D721Med (cell line): Measurements from ENCODE around the gene ACER3.
"Not testable (repeated sequence)": the region's sequence is repeated elsewhere in the genome, so short reads cannot be mapped to it uniquely, and the experiment has no call there.

Experiments used
- DNase-seq: peaks from one replicate; pipeline ENCODE4 v3.0.0; 2011; ENCODE audit warnings: low spot score; ENCODE audit not compliant: insufficient read length
- FAIRE-seq: peaks from 2 replicates; lab custom pipeline; 2011; peaks lifted over from hg19 to GRCh38; lab: Jason Lieb, UNC
- TF ChIP-seq, protein P1 (sequence below): IDR thresholded peaks from 2 replicates; pipeline ENCODE4 v1.5.1; 2012; ENCODE audit warnings: mild to moderate bottlenecking, control low read depth; ENCODE audit not compliant: insufficient read depth; ENCODE audit errors: missing control alignments

Gene ACER3

DNA sequence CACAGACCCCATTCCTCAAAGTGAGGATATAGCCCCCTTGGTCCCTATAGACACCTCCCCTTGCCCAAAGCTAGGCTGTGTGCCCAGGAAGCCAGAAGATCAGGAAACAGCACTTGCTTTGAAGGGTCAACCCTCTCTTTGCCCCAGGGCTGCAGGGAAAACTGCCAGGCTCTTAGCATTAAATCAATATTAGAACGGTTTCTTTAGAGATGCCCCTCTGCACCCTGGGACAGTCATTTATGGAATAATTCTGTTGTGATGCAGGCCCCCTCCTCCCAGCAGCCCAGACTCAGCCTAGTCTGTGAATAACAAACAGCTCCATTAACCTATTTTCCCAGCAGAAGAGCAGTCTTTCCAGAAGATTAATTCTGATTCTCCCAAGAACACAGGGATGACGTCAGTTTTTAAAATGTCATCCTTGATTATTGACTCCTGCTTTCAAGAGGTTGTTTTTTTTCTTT, 194.4 kb downstream of the ACER3 start:
- no peak for FAIRE-seq
- TF ChIP-seq, protein P1, sequence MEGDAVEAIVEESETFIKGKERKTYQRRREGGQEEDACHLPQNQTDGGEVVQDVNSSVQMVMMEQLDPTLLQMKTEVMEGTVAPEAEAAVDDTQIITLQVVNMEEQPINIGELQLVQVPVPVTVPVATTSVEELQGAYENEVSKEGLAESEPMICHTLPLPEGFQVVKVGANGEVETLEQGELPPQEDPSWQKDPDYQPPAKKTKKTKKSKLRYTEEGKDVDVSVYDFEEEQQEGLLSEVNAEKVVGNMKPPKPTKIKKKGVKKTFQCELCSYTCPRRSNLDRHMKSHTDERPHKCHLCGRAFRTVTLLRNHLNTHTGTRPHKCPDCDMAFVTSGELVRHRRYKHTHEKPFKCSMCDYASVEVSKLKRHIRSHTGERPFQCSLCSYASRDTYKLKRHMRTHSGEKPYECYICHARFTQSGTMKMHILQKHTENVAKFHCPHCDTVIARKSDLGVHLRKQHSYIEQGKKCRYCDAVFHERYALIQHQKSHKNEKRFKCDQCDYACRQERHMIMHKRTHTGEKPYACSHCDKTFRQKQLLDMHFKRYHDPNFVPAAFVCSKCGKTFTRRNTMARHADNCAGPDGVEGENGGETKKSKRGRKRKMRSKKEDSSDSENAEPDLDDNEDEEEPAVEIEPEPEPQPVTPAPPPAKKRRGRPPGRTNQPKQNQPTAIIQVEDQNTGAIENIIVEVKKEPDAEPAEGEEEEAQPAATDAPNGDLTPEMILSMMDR = no peak
- DNase-seq = no peak

DNA sequence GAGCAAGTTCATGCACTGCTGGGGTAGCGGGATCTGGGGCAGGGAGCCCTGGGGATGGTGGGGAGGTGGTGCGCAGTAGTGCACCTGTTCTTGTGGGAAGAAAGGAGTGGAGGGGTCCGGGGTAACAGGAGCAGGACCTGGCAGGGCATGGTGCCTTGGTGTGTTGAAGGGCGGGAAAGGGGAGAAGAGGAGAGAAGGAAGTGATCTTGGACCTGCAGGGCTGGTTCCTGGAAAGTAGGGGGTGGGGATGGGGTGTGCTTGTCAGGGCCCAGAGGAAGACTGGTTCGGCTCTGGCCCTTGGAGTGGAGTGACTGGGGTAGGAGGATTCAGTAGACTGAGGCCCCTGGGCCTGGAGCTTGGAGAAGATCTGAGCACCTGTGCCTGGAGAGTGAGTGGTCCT, 195.2 kb downstream of the ACER3 start:
- FAIRE-seq = no peak
- no peak for DNase-seq
- TF ChIP-seq, protein P1 = no peak

DNA sequence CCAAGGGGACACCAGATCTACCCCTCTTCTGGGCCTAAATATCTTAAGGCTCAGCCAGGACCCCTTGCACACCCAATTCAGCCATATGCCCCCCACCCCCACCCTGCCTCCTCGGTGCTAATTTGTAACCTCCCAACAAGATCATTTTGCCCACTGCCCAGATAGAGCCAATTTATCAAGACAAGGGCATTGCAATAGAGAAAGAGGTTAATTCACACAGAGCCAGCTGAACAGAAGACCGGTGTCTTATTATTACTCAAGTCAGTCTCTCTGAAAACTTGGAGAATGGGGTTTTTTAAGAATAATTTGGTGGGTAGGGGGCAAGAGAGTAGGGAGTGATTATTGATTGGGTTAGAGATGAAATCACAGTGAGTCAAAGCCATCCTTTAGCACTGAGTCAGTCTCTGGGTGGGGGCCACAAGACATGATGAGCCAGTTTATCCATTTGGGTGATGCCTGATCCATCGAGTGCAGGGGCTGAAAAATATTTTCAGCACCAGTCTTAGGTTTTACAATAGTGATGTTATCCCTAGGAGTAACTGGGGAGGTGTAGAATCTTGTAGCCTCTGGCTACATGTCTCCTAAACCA, 196.2 kb downstream of the ACER3 start:
- no peak for FAIRE-seq
- no peak for DNase-seq

DNA sequence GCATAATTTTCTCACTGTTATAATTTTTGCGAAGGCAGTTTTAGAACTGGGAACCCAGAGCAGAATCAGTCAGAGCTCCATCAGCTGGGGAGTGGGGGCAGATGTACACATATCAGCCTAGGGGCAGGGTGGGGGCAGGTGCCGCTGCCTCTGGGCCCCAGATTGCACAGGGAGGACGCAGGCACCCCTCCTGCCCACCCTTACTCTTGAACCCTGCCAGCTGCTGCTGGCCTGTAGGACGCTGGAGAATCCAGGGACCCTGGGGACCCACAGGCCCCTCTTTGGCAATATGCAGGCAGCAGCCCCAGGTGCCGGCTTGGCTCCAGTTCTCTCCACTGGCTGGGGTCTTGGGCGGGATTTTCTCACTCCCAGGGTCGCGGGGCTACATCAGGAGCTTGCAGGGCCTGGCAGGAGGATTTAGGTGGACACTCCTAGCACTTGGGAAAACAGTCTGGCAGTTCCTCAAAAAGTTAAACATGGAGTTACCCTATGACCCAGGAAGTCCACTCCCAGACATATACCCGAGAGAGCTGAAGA, 197.3 kb downstream of the ACER3 start:
- TF ChIP-seq, protein P1 = no peak
- FAIRE-seq (no peak), DNase-seq (no peak)

More for the DNA sequence above, 196.2 kb downstream of the ACER3 start:
- TF ChIP-seq, protein P1 = no peak

DNA sequence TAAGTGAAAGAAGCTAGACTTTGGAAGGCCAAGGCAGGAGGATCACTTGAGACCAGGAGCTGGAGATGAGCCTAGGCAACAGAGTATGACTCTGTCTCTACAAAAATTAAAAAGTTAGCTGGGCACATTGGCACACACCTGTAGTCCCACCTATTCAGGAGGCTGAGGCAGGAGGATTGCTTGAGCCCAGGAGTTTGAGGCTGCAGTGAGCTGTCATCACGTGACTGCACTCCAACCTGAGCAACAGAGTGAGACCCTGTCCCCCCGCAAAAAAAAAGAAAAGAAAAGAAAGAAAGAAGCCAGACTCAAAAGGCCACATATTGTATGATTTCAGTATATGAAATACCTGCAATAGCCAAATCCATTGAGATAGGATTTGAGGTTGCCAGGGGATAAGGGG, 198.2 kb downstream of the ACER3 start:
- DNase-seq (no peak), FAIRE-seq (no peak)
- TF ChIP-seq, protein P1 = no peak

DNA sequence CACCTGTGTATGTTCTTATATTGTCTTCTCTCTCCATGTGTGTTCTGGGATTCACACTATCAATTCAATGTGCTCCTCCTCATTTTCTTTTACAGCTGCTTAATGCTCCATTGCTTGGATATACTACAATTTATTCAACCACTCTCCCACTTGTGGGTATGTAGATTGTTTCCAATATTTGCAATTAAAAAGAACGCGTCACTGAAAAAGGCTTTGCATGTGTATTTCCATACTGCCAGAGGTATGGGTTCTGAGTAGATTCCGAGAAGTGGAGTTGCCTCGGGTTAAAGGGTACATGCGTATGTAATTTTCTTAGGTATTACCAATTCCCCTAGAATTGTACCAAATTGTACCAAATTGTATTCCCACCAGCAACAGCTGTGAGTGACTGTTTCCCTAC, 199.1 kb downstream of the ACER3 start:
- no peak for DNase-seq
- TF ChIP-seq, protein P1 = no peak
- FAIRE-seq = no peak

DNA sequence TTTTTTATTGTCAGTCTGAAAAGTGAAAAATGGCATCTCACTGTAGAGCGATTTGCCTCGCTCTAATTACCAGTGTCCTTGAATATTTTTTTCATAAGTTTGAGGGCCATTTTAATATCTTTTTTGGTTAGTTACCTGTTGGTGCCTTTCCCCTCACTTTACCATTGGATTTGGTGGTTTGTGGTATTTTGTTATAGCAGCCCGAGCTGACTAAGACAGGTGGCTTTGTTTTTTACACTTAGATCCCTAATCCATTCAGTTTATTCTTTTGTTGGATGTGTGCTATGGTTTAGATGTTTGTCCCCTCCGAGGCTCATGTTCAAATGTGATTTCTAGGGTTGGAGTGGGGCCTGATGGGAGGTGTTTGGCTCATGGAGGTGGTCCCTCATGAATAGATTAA, 199.5 kb downstream of the ACER3 start:
- no peak for FAIRE-seq
- TF ChIP-seq, protein P1 = no peak

DNA sequence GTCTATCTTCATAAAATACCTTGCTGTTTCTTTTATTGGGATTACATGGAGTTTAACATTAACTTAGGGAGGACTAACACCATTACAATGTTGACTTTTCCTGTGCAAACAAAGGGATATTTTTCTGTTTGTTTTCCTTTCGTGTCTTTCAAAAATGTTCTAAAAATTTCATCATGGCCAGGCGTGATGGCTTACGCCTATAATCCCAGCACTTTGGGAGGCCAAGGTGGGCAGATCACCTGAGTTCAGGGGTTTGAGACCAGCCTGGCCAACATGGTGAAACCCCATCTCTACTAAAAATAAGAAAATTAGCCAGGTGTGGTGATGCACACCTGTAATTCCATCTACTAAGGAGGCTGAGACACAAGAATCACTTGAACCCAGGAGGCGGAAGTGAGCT, 200.5 kb downstream of the ACER3 start:
- DNase-seq, FAIRE-seq: not testable (repeated sequence)

More for the DNA sequence above, 199.5 kb downstream of the ACER3 start:
- no peak for DNase-seq
